ENCODE data around the gene SPRED2.
A peak's percentile ranks its signal among the peaks of the same experiment; 100 is the strongest.

SPRED2 gene

DNA sequence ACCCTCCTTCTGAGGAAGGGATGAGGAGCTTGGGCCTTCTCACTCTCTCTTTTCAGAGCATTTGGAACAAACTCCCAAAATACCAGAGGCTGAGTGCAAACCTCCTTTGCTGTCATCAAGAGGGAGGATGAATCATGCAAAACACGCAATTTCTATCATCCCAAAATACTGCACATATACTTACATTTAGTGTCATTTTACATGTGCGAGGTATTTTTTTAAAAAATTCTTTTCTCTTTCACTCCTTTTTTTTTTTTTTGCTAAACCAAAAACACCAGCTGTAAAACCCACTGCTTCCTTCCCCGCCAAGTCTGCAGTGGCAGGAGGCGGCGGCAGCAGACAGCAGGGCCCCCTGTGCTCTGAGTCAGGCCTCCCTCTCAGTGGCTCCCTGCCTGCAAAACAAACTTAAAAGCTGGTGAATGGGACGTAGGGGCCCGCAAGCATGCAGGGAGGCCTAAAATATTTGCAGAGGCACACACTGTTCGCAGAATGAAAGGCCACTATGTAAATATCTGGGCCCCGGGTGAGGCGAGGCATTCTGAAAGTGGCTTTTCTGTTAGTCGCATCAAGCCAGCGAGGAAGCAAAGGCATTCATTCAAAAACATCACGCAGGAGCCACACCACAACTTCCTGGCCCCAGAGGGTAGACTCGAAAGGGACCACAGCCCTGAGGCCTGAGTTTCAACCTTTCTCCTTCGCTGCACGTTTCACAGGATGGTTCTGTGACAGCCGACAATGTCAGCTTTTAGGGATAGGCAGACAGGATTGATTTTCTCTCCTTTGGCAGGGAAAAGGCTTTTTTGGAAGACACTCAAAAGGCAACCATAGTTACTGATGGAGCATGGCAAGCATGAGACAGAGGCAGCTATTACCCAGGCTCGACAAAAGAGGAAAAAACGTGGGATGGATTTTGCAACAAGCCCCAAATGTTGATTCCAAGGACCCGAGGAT, 131.4 kb downstream of the SPRED2 start:
- DNase-seq: peak; percentile 11 to 36 (median 34)

DNA sequence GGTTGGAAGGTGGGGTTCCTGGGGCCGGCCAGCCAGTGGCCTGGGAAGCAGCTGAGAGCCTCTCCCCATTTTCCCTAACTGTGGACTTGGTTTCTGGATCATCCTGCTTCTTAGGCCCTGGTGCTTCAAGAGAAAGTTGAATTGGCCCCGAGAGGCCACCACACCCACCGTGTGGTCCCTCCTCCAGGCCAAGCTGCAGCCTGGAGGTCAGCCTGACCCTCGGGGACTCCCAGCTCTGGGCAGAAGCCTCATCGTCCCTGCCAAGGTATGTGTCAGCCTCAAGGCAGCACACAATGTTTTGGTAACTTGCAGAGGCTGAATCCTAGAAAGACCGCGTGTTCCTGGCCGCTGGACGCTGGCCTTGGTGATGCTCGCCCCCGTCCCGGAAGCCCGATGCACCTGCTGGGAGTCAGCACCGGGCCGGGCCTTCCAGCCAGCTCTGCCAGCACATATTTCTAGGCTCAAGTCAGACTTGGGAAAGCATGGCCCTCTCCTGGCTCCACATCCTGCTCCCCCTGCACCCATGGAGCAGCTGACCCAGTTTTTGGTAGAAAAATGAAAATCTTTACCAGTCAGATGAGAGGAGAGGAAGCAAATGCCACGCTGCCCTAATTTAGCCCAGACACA, 132.2 kb downstream of the SPRED2 start:
- DNase-seq: no peak

DNA sequence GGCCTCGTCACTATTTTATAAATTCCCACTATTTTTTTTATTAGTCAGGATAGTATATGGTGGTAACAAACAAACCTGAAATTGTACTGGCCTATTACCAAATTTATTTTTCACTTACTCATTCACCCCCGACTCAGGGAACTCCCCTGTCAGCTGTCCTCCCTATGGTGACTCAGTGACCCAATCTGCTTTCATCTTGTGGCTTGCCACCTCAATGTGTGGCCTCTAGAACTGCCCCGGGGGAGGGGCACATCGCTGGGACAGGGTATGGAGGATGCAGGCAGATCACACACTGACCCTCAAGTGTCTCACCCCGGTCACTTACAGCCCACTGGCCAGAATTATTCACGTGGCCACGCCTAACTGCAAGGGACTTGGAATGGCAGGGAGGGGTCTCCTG, 133.2 kb downstream of the SPRED2 start:
- peak in 1 of 4 experiments; percentile 24 for DNase-seq

DNA sequence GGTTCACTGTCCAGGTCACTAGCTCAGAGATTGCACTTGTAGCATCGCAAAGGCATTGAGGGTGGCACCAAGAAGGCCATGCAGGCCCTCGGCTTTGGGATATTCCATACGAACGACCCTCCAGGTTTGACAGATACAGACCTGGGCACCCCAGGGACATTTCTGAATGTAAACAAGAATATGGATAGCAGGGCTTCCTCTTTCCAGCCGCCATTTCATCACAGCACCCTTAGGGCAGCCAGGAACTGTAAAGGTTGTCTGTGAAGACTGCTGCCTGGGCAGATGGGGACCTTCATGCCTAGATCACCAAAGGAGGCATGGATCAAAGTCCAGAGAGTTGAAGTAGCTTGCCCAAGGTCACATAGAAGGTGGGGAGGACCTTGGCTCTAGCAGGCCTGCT, 134.3 kb downstream of the SPRED2 start:
- peak in 1 of 4 experiments; percentile 15 for DNase-seq

DNA sequence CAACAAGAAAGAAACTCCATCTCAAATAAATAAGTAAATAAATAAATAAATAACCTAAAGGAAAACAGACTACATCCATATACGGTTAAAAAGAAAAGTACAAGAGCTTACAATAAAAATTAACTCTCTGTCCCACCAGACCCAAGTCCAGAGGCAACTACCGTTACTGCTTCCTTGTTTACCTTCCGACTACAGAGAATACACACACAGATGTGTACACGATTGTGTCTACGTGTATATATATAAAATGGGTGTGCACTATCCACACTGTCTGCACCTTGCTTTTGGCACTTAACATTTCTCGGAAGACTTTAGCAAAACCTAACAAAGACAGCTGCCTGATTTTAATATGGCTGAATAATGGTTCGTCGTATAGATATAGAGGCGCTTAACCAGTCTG, 134.9 kb downstream of the SPRED2 start:
- no peak for DNase-seq

DNA sequence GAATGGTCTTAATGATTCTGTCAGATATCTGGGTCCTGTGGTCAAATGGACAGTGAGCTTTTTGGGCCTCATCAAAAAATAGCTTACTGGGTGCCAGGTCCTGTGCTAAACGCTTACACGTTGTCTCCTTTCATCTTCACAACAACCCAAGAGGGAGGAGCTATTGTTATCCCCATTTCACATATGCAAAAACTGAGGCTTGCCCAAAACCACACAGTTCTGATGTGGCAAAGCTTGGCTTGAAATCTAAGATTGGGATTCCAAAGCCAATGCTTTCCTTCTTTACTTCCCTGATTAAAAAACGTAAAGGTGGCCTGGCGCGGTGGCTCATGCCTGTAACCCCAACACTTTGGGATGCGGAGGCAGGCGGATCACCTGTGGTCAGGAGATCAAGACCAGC, 135.4 kb downstream of the SPRED2 start:
- DNase-seq: no peak

DNA sequence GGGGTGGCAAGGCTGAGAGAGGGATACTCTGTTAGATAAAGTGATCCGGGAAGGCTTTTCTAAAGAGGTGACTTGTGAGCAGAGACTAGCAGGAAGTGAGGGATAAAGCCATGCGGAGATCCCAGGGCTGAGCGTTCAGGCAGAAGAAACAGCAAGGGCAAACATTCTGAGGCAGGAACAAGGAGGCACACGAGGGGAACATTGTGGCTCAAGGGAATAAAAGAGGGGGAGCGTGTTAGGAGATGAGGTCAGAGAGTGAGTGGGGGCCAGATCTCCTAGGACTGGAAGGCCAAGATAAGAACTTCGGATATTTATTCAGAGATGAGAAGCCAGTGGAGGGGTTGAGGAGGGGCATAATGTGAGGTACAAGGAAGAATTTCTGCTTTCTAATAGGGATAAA, 137.7 kb downstream of the SPRED2 start:
- no peak for DNase-seq

DNA sequence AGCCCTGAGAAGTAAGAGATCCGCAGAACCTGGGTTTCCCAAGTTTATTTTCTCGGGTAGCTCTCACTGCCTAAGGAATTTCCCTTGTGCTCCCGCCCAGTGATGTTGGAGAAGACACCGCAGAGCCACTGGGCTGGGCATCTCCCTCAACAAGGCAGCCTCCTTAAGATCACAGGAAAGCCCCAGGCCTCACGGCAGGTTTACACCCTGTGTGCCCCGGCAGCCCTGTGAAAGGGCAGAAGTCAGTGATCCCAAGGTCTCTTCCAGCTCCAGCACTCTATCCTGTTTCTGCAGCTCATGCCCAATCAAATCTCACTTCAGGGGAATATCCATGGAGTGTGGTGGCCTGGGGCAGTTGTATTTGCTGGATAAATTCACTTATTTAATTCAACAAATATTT, 138.3 kb downstream of the SPRED2 start:
- no peak for DNase-seq

DNA sequence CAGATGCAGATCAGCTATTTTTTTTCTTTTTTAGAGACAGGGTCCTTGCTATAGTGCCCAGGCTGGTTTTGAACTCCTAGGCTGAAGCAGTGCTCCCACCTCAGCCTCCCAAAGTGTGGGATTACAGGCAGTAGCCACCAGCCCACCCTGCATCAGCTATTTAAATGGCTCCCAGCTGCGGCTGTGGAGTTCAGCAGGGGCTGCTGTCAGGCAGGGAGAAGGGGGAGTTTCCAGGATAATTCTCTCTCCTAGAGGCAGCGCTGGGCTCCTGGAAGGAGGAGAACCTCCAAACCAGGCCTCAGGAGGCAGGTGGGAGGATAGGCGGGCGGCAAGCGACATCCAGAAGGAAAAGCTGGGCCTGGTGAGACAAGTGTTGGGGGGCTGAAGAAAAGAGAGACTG, 139.0 kb downstream of the SPRED2 start:
- no peak for DNase-seq

DNA sequence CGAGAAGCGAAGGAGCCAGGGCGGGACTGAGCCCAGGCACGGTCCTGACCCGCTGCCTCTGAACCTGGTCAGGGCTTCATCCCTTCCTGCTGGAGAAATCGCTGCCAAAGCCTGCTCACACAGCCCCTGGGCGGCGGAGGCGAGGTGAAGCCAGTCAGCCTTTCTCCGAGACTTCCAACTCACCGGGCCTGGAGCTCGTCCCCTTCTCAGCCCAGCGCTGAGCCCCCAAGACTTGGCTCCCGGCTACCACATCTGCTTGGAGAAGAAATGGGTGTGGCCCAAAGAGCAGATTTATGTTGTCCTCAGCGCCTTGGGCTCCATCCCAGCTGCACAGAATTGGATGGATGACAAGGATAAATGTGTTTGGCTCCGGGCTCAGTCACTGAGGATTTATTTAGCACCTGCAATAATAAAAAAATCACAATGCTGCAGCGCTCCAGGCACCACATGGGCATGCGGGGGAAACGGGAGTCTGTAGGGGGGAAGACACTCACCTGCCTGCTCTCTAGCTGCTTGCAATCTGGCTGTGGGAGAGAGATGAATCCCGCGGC, 139.9 kb downstream of the SPRED2 start:
- no peak for DNase-seq

DNA sequence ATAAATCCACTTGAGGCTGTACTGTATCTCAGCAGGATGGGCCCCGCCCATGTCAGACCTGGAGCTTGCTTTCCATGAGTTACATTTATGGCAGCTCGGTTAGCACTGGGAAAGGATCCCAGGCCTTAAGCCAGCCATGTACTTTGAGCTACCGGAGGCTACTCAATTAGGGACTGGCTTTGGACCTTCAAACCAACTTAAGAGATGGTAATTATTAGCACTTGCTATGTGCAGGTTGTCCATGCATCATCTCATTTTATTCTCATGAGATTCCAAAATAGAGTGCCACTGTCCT, 140.3 kb downstream of the SPRED2 start:
- DNase-seq: no peak

DNA sequence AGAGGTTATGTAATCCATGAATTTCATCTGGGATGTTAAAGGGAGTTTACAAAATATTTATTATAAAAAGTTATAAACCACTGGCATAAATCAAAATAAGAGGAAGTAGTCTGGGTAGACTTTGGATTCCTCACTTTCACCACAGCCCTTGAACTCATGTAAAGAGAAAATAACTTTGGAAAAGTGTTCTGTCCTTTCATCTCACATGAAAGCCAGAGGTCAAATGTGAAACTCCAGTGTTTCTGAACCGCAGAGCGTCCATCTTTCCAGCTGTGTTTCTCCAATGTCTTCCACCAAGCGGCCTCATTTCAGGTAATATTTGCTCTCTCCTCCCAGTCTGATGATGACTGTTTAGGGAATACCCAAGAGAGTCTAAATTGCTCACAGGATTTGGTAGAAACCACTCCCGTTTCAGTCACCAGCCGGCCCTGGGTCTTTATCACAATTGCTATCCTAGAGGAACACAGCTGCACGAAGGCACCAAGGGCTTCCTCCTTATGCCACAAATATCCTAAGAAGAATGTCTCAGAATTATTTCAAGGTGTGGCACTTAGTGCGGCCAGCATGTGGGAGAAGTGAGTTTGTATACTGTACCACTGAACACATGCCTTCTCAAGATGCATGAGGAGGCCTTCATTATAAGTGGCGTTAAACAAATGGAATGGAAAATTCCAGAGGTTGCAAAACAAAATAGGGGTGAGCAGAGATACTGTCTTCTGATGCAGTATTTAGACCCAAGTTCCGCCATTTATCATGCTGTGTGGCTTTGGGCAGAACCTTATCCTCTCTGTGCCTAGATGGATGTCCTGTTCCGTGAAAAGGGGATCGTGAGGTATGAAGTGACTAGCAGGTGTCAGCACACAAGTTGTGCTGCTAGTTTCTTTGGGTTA, 140.9 kb downstream of the SPRED2 start:
- DNase-seq: no peak

DNA sequence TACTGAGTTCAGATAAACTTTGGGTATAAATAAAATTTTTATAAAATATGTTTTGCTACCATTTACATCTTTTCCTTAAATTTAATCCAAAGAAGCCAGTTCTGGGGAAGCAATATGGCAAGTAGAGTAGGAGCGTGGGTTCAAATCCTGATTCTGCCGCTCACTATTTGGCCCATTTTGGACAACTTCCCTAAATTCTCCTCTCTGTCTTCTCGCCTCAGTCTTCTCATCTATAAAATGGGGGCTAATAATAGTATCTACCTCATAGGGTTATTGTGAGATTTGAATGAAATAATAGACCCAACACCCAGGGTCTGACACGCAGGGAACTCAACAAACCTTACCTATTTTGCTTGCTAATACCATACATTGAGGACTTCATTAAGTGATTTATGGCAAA, 145.0 kb downstream of the SPRED2 start:
- no peak for DNase-seq

DNA sequence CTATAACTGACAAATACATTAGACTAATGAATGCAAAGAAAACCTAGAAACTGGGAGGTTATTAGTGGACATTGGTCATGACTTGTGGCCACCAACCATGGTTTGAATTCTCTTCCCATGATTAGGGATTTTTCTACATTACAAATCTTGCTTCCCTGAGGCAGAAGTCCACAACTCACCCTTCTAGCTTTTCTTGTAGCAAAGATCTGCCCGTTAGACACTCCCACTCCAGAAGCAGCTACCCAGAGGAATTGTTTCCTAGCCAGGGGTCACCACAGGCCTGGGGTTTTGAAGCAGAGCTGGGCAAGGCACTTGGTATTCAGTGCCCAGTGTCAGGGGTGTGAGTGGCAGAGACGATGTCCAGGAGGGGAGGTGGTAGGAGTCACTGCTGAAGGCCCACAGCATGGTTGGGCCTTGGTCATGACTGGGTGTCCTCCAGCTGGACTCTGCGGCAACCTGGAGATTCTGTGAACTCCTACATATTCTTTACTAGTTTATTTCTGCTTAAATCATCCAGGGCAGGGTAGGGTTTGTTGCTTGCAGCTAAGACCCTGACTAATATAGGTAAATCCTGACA, 149.8 kb downstream of the SPRED2 start:
- DNase-seq: no peak

DNA sequence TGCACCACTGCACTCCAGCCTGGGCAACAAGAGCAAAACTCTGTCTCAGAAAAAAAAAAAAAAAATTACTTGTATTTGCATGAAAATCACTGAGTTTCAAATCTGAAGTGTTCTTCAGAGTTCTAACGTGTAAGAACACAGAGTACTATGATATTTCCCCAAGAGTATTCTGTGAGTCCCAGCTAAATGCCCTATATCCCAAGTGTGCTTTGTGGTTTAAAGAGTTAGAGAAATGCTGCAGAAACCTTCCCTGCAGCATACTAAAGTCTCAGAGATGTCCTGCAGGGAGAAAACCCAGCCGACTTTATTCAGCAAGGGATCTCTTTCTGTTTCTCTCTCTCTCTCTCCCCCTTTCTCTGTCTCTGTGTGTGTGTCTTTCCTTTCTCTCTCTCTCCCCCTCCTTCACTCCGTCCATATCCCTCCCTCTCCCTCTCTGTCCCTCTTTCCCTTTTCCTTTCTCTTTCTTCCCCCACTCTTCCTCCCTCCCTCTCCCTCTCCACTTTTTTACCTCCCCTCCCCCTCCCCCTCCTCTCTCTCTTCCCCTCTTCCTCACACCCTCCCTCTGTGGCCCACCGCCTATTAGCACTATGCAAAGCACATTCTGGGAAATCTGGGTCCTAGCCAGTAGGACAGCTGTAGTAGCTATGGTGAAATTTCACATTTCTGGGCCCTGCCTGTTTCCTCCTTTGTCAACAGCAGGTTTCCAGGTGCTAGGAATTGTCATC, 150.6 kb downstream of the SPRED2 start:
- DNase-seq: no peak

DNA sequence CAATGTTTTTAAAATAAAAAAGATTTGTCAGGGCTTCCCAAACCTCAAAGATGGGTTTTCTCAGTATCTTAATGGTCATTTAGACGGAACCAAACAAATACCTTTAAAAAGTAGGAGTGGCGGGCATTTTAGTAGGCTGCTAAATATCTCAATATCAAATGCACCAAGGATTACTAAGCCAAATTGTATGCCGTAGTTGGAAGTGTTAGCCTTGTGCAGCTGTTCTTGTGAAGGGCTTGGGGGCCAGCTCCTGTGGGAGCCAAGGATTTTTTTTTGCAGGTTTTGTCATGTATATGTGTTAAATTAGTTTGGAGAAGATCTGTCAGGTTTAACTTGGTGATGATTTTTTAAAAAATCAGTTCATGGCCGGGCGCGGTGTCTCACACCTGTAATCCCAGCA, 152.6 kb downstream of the SPRED2 start:
- no peak for DNase-seq

DNA sequence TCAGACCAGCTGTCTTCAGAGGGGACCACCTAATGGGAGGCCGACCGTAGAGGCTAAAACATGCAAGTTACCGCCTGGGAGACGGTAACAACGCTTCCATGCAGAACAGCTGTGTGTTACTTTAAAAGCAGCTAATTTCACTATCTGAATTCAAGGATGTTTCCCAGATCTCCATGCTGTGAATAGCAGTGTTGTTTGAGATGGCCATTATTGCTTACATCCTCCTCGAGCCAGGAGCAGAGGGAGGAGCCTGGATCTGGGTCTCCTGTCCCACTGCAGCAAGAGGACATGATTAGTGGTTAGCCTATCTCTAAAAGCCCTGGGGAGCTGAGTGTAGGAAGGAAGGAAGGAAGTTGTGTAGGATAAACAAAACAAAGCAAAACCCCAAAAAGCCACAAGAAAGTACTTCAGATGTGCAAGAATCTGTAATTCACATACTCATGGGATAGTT, 153.8 kb downstream of the SPRED2 start:
- peak in 3 of 4 experiments; percentile 21 to 26 (median 21) for DNase-seq

DNA sequence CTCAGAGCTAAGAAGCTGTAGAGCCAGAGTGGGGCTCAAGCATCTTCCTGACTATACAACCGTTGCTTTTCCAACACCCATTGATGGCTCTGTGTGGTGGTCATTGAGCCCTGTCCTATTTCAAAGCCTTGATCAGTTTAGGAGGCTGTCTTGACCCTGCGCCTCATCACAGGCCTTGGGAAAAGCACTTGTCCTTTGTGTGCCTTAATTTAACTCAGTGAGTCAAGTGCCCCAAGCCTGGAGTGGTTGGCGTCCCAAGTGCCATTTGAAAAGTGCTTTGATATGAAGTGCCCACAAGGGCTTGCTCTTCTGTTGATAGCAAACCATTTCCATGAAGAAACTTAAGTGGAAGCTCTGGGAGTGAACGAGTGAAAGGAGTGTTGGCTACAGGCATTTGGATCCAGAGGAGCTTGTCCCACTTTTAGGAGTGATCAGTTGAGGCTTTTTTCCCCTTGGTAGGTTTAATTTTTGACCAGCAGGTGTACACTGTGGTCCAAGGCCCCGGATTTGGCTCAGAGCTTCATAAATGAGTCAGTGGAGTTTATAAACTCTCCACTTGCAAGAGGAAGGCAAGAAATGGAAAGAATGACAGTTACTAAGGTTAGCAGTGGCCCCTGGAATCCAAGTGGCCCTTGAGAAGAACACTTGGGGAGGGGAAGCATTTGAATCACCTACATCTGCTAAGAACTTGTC, 154.5 kb downstream of the SPRED2 start:
- no peak for DNase-seq

DNA sequence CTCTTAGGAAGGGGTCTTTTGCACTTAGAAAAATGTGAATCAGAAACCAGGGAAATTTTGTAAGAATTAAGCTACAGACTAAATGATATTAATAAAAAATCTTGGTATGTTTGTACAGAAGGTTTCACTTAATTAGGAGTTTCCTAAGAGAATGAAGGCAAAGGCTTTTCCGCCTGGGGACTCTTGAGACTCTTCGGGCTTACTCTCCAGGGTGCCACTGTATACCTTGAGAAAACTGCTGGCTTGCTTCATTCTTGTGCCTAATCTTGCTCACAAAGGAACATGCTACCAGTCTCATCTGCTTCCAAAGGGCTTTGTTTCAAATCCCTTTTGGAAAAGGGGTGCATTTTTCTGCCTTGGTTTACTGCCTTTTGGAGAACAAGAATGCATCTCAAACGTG, 155.3 kb downstream of the SPRED2 start:
- no peak for DNase-seq

DNA sequence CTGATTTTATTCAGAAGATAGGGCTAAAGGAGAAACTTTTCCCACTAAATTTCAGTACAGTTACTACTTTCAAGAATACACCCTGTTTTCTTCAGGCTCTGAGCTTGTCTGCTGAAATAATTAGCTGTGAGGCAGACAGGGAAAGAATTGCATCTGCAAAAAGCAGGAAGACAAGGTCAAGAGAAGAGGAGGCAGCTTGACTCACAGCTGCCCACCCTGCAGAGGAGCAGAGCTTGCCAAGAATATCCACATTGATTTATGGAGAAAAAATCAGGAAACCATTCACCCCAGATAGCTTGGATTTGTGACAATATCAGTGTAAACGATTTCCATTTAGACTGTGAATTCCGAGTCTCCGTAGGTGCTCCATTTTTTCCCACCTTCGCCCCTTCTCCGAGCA, 155.8 kb downstream of the SPRED2 start:
- DNase-seq: no peak

Data from suppressor macrophage (primary cell).